ENCODE measurements around the gene FBN3.
"Not testable (repeated sequence)": the region's sequence is repeated elsewhere in the genome, so short reads cannot be mapped to it uniquely, and the experiment has no call there.

The FBN3 gene

DNA sequence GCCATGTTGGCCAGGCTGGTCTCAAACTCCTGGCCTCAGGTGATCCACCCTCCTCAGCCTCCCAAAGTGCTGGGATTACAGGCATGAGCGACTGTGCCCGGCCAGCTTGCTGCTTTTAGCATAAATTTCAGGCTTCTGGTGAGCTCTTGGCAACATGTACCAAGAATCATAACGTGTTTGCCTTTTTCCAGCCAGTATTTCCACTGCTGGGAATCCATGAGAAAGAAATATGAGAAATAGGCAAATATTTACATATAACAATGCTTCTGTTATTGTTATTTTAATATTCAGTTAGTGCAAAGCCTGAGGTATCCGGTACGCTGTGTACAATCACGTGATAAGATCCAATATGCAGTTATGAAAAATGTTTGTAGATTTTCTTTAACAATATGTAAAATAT is 30.6 kb upstream of the FBN3 start:
- no peak overlapping the region for H3K4me3 ChIP-seq (ENCODE audit: control insufficient read depth, low read depth, low read length)
- no peak for DNase-seq (ENCODE audit: low read depth)
- TF ChIP-seq, protein P1, sequence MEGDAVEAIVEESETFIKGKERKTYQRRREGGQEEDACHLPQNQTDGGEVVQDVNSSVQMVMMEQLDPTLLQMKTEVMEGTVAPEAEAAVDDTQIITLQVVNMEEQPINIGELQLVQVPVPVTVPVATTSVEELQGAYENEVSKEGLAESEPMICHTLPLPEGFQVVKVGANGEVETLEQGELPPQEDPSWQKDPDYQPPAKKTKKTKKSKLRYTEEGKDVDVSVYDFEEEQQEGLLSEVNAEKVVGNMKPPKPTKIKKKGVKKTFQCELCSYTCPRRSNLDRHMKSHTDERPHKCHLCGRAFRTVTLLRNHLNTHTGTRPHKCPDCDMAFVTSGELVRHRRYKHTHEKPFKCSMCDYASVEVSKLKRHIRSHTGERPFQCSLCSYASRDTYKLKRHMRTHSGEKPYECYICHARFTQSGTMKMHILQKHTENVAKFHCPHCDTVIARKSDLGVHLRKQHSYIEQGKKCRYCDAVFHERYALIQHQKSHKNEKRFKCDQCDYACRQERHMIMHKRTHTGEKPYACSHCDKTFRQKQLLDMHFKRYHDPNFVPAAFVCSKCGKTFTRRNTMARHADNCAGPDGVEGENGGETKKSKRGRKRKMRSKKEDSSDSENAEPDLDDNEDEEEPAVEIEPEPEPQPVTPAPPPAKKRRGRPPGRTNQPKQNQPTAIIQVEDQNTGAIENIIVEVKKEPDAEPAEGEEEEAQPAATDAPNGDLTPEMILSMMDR (conservative IDR thresholded peaks at IDR 0.05; ENCODE audit: control insufficient read depth, insufficient read depth, low read depth, low read length), result no peak

DNA sequence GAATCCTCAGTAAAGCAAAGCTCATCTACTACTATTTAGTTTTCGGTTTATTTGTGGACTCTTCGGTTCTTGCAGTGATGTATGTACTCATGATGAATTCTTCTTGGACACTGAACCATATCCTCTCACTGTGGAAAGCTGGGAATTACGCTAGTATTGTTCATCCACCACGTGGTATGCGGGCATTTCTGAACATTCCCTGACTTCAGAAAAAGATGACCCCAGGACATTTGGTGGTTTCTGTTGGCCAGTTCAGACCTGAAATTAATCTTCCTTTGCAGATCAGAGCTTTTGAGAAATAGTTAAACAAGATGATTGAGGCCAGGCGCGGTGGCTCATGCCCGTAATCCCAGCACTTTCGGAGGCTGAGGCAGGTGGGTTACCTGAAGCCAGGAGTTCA is 25.3 kb upstream of the FBN3 start:
- DNase-seq (ENCODE audit: low read depth), result peak; percentile 14
- H3K4me3 ChIP-seq (ENCODE audit: control insufficient read depth, low read depth, low read length), result no peak overlapping the region
- TF ChIP-seq, protein P1 (conservative IDR thresholded peaks at IDR 0.05; ENCODE audit: control insufficient read depth, insufficient read depth, low read depth, low read length), result no peak

DNA sequence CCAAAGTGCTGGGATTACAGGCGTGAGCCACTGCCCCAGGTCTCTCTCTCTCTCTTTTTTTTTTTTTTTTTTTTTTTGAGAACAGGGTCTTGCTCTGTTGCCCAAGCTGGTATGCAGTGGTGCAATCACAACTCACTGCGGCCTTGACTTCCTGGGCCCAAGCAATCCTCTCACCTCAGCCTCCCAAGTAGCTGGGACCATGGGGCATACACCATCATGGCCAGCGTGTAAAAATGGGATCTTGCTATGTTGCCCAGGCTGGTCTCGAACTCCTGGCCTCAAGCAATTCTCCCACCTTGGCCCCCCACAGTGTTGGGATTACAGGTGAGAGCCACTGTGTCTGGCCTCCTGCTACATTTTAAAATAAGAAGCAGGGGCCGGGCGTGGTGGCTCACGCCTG is 19.1 kb upstream of the FBN3 start:
- TF ChIP-seq, protein P1 (conservative IDR thresholded peaks at IDR 0.05; ENCODE audit: control insufficient read depth, insufficient read depth, low read depth, low read length), result no peak
- no peak for DNase-seq (ENCODE audit: low read depth)
- H3K4me3 ChIP-seq (ENCODE audit: control insufficient read depth, low read depth, low read length), result no peak overlapping the region

DNA sequence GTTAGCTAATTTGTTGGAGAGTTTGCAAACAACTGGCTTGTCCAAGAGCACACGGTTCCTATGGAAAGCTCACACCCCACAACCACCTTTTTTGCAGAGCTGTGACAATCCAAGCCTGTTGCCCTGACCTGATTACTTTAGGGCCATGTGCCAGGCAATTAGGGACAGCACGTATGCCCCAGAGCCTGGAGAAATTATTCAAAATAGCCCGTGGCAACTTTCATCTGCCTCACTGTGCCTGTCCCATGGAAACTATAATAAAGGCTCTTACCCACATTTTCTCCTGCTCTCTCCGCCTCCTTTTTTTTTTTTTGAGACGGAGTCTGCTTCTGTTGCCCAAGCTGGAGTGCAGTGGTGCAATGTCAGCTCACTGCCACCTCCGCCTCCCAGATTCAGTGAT is 18.6 kb upstream of the FBN3 start:
- no peak overlapping the region for H3K4me3 ChIP-seq (ENCODE audit: control insufficient read depth, low read depth, low read length)
- DNase-seq (ENCODE audit: low read depth), result no peak
- TF ChIP-seq, protein P1 (conservative IDR thresholded peaks at IDR 0.05; ENCODE audit: control insufficient read depth, insufficient read depth, low read depth, low read length), result no peak

DNA sequence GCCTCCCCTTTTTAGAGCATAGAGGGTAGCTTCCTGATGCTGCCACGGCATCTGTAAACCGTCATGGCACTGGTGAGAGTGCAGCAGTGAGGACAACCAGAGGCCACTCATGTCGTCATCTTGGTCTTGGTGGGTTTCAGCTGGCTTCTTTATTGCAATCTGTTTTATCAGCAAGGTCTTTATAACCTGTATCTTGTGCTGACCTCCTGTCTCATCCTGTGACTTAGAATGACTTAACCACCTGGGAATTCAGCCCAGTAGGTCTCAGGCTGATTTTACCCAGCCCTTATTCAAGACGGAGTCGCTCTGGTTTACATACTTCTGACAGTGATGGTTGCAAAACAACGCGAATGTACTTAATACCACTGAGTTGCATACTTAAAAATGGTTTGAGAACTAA is 14.4 kb upstream of the FBN3 start:
- TF ChIP-seq, protein P1 (conservative IDR thresholded peaks at IDR 0.05; ENCODE audit: control insufficient read depth, insufficient read depth, low read depth, low read length), result no peak
- H3K4me3 ChIP-seq (ENCODE audit: control insufficient read depth, low read depth, low read length), result no peak overlapping the region
- DNase-seq (ENCODE audit: low read depth), result no peak

DNA sequence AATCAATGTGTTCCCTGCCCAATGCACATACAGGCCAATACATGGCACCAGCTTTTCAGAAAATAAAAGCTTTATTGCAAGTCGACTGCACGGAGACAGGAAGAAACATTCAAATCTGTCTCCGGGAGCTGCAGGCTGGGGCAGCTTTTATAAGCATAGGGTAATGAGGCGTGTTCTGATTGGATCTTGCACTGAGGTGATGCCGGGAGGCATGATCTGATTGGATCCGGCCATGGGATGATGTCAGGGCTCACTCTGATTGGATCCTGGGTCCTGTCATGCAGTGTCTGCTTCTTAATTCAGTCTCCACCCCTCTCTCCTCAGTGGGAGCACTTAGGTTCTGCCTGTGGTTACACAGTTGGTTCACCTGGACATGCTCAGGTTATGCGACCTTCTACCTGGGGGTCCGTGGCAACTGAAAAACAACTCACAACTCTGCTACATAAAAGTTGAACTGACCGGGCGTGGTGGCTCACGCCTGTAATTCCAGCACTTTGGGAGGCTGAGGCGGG is 11.8 kb upstream of the FBN3 start:
- peak; percentile 49 for DNase-seq (ENCODE audit: low read depth)
- no peak overlapping the region for H3K4me3 ChIP-seq (ENCODE audit: control insufficient read depth, low read depth, low read length)
- TF ChIP-seq, protein P1 (conservative IDR thresholded peaks at IDR 0.05; ENCODE audit: control insufficient read depth, insufficient read depth, low read depth, low read length), result no peak

DNA sequence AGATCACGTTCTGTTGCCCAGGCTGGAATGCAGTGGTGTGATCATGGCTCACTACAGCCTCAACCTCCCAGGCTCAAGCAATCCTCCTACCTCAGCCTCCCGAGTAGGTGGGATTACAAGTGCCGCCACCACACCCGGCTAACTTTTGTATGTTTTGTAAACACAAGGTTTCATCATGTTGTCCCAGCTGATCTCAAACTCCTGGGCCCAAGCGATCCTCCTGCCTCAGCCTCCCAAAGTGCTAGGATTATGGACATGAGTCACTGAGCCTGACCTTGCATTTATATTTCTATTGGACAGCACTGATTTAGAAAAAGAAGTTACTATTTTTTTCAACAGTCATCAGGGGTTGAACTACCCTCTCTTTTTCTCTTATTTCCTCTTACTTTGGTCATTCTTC is 9.9 kb upstream of the FBN3 start:
- DNase-seq (ENCODE audit: low read depth); H3K4me3 ChIP-seq (ENCODE audit: control insufficient read depth, low read depth, low read length): not testable (repeated sequence)
